Parathyroid adenoma (tissue), 2 donors: ENCODE measurements around the gene CIB1.

Experiments
- H2AFZ ChIP-seq: fragments of 300-600 bp; sonication (generic); one replicate; pipeline ENCODE4 v1.7.0; 2017; ENCODE audit warnings: antibody characterized with exemption, mild to moderate bottlenecking
- H3K27ac ChIP-seq: fragments of 300-600 bp; sonication (generic); one replicate; pipeline ENCODE4 v1.7.0; 2017
- H3K27me3 ChIP-seq: fragments of 300-600 bp; sonication (generic); one replicate; pipeline ENCODE4 v1.7.0; 2017; ENCODE audit warnings: low read length; ENCODE audit not compliant: control insufficient read depth, insufficient read depth
- H3K36me3 ChIP-seq: fragments of 300-600 bp; sonication (generic); one replicate; pipeline ENCODE4 v1.7.0; 2017; ENCODE audit warnings: low read length; ENCODE audit not compliant: control insufficient read depth, insufficient read depth
- H3K4me1 ChIP-seq: fragments of 300-600 bp; sonication (generic); one replicate; pipeline ENCODE4 v1.7.0; 2017; ENCODE audit warnings: control low read depth
- H3K4me2 ChIP-seq: fragments of 300-600 bp; sonication (generic); one replicate; pipeline ENCODE4 v1.7.0; 2017; ENCODE audit warnings: low read length
- H3K4me3 ChIP-seq: fragments of 300-600 bp; sonication (generic); one replicate; pipeline ENCODE4 v1.7.0; 2017; ENCODE audit warnings: low read depth, low read length
- H3K79me2 ChIP-seq: fragments of 300-600 bp; sonication (generic); one replicate; pipeline ENCODE4 v1.7.0; 2017; ENCODE audit warnings: control low read depth
- H3K9ac ChIP-seq: fragments of 300-600 bp; sonication (generic); one replicate; pipeline ENCODE4 v1.7.0; 2017; ENCODE audit warnings: mild to moderate bottlenecking
- H3K9me3 ChIP-seq: fragments of 300-600 bp; sonication (generic); one replicate; pipeline ENCODE4 v1.7.0; 2017; ENCODE audit warnings: low read length; ENCODE audit not compliant: control insufficient read depth
- CTCF ChIP-seq: fragments of 300-600 bp; sonication (generic); IDR thresholded peaks from one replicate; pipeline ENCODE4 v1.7.0; 2017; ENCODE audit warnings: antibody characterized with exemption, mild to moderate bottlenecking
- donor health status: primary hyperparathyroidism.

Gene CIB1

GRCh38 chr15:90225047-90225446 lies 8.7 kb downstream of the CIB1 start:
- TF ChIP-seq CTCF: no peak
- H3K4me1 ChIP-seq: peaks cover 14% of the 10 kb centered on the region
- H3K4me3 ChIP-seq: no peak overlapping the region
- no peaks in the 10 kb centered on the region for H3K36me3 ChIP-seq
- no peak overlapping the region for H2AFZ ChIP-seq
- no peak overlapping the region for H3K27ac ChIP-seq
- H3K27me3 ChIP-seq: no peaks in the 10 kb centered on the region
- no peaks in the 10 kb centered on the region for H3K79me2 ChIP-seq
- H3K9ac ChIP-seq: no peak overlapping the region
- no peak overlapping the region for H3K4me2 ChIP-seq
- no peaks in the 10 kb centered on the region for H3K9me3 ChIP-seq

- no peak for TF ChIP-seq CTCF
- Histone ChIP-seq H3K4me1 (peaks cover 14% of the 10 kb centered on the region), H3K4me3 (no peak overlapping the region), H3K27ac (no peak overlapping the region), H3K9ac (no peak overlapping the region), H3K9me3 (no peaks in the 10 kb centered on the region), H2AFZ (no peak overlapping the region), H3K4me2 (no peak overlapping the region), H3K36me3 (no peaks in the 10 kb centered on the region), H3K27me3 (no peaks in the 10 kb centered on the region), H3K79me2 (peaks cover under 1% of the 10 kb centered on the region)
These were observed 10.1 kb downstream of the CIB1 start for GRCh38 chr15:90223441-90224165.

DNA sequence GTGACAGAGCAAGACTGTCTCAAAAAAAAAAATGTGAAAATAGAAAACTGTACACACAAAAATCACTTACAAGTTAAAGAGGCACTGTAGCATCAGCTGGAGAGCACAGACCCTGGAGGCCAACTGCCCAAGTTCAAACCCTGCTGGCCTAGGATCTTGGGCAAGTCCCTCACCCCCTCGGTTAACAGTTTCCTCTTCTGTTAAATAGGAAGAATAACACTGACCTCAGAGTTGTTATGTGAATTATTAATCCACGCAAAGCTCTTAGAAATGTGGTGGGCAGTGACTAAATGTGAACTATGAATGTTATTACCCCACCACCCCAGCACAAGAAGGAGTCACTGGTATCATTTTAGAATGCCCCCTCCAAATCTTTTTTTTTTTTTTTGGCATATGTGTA lies 11.2 kb downstream of the CIB1 start:
- Histone ChIP-seq H3K27me3 (no peaks in the 10 kb centered on the region), H3K4me1 (peaks cover 14% of the 10 kb centered on the region), H3K27ac (peak overlapping the region; percentile 92), H2AFZ (no peak overlapping the region), H3K36me3 (no peaks in the 10 kb centered on the region), H3K4me3 (no peak overlapping the region), H3K79me2 (peaks cover 9% of the 10 kb centered on the region), H3K9me3 (no peaks in the 10 kb centered on the region), H3K4me2 (no peak overlapping the region), H3K9ac (no peak overlapping the region)
- no peak for TF ChIP-seq CTCF

DNA sequence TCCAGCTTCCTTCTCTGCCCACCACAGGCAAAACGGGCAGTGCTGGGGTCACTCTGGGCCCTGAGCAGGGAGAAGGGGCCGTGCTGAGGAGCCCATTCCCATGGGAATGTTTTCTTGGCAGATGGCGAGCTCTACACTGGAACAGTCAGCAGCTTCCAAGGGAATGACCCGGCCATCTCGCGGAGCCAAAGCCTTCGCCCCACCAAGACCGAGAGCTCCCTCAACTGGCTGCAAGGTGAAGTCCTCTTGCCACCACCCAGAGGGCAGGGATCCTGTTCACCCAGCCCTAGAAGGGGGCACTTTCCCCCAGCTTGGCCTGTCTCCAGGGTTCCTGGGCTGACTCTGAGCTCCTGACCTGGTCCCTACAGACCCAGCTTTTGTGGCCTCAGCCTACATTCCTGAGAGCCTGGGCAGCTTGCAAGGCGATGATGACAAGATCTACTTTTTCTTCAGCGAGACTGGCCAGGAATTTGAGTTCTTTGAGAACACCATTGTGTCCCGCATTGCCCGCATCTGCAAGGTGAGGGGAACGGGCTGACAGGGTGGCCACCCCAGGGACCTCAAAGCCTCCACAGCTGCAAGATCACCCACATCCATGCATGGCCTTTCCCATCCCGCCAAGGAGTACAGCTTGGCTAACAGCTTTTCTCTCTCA lies 12.4 kb downstream of the CIB1 start:
- Histone ChIP-seq H3K4me3 (no peak overlapping the region), H3K36me3 (no peaks in the 10 kb centered on the region), H3K4me2 (no peak overlapping the region), H3K27me3 (no peaks in the 10 kb centered on the region), H3K9me3 (no peaks in the 10 kb centered on the region), H3K27ac (peak overlapping the region; percentile 92), H3K9ac (no peak overlapping the region), H2AFZ (peak overlapping the region; percentile 3), H3K79me2 (peaks cover 15% of the 10 kb centered on the region), H3K4me1 (peaks cover 14% of the 10 kb centered on the region)
- TF ChIP-seq CTCF: peak; percentile 60
